ENCODE results near the gene TESK2. TPM values are rescaled to one million over a fixed set of nuclear protein-coding genes. Genes with fewer than 3 reads are reported as not detected.

TESK2 gene
- total and polyA plus RNA-seq, 2 of the 8 experiments (the other 6 are each of a cell fraction or from before 2014, with no cell fraction given) = 10.8 to 12.6 TPM

DNA sequence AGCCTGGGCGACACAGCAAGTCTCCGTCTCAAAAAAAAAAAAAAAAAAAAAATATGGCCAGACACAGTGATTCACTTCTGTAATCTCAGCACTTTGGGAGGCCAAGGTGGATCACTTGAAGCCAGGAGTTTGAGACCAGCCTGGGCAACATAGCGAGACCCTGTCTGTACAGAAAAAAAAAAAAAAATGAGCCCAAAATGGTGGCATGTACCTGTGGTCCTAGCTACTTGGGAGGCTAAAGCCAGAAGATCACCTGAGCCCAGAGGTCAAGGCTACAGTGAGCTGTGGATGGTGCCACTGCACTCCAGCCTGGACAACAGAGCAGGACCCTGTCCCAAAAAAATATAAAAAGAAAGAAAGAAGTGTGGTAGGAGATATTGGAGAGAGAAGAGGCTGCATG, 1.7 kb upstream of the TESK2 start:
- H3K23ac ChIP-seq (ENCODE audit: insufficient read length) = no peak overlapping the region
- CTCF ChIA-PET (ENCODE audit: partially characterized antibody) = interaction anchor here (0.6 to 10.1 kb wide), 40 partner anchors 10 to 700 kb away, joined by 3 to 194 read pairs (median 5); partner anchors contain the start of genes HECTD3, MUTYH, TOE1 and UROD
- no peak overlapping the region for H3K27ac ChIP-seq (ENCODE audit: low read depth, low read length)
- H3K9me3 ChIP-seq (ENCODE audit: insufficient read depth in 2 of 2, low read depth in 1 of 2, low read length in 1 of 2) = peaks cover 0 to 10% of the 10 kb centered on the region in 2 experiments; a peak in 2 of 4 replicates
- no peak overlapping the region for H4K5ac ChIP-seq (ENCODE audit: insufficient read length, low read depth, low read length)
- H3K4ac ChIP-seq (replicated peaks; ENCODE audit: insufficient read length, low read depth, low read length) = no peak overlapping the region
- H3K79me1 ChIP-seq (ENCODE audit: low read depth, low read length) = no peaks in the 10 kb centered on the region; the same call in 1 of the 2 replicates
- H2BK5ac ChIP-seq (ENCODE audit: low read depth, low read length) = no peak overlapping the region
- H3K14ac ChIP-seq (ENCODE audit: insufficient read length) = no peak overlapping the region
- no peak overlapping the region for H3K56ac ChIP-seq (replicated peaks; ENCODE audit: insufficient read length, low read depth, low read length)
- POLR2A ChIA-PET (ENCODE audit: partially characterized antibody) = interaction anchor here (0.7 to 3.8 kb wide), 8 partner anchors 8 to 762 kb away, joined by 3 to 20 read pairs (median 4); partner anchors contain the start of genes CCDC163, HPDL, MMACHC and MUTYH
- H3K4me2 ChIP-seq (ENCODE audit: insufficient read depth in 1 of 2, low read depth in 2 of 2, low read length in 2 of 2) = no peak overlapping the region; a peak in 1 of 4 replicates
- DNase-seq (ENCODE audit: low read depth in 1 of 2, low spot score in 2 of 2) (no peak), FAIRE-seq (no peak)
- H3K23me2 ChIP-seq (ENCODE audit: low read depth, low read length) = peaks cover 11% of the 10 kb centered on the region
- no peaks in the 10 kb centered on the region for H3K27me3 ChIP-seq (replicated peaks in 1 of 4; ENCODE audit: control insufficient read depth in 3 of 4, extremely low read depth in 1 of 4, insufficient read depth in 3 of 4, low read length in 3 of 4)
- no peak overlapping the region for H3K4me3 ChIP-seq (ENCODE audit: extremely low read depth in 1 of 4, insufficient read depth in 2 of 4, low read depth in 3 of 4, low read length in 4 of 4)
- no peak overlapping the region for H2BK20ac ChIP-seq (ENCODE audit: low read length)
- H3K18ac ChIP-seq (ENCODE audit: extremely low read depth, low read length) = no peak overlapping the region
- 100% methylated on average over 2 of the region's 3 CpGs; no CpG with 5 or more reads in 1 of the 2 experiments for WGBS, 2 experiments (ENCODE audit: extremely low coverage in 1 of 2, insufficient coverage in 1 of 2, insufficient read length in 1 of 2, insufficient replicate concordance in 2 of 2, low coverage in 1 of 2, low lambda C conversion rate in 2 of 2, missing lambda C conversion rate in 1 of 2)
- TF ChIP-seq SAP30 (IDR thresholded peaks at IDR 0.05; ENCODE audit: insufficient read depth, insufficient replicate concordance, low read length) (no peak), JUND (IDR thresholded peaks at IDR 0.05; ENCODE audit: low read length) (no peak), CHD2 (IDR thresholded peaks at IDR 0.05; ENCODE audit: low read length) (no peak)
- H4K8ac ChIP-seq (ENCODE audit: extremely low read depth, insufficient read depth, low read length) = no peak overlapping the region
- H3K36me3 ChIP-seq (ENCODE audit: control insufficient read depth in 2 of 4, insufficient read depth in 4 of 4, low read length in 3 of 4) = no peaks in the 10 kb centered on the region
- H2AK5ac ChIP-seq (ENCODE audit: low read depth, low read length) = no peak overlapping the region
- no peak overlapping the region for H2AFZ ChIP-seq (ENCODE audit: low read length)
- no peak overlapping the region for H2BK15ac ChIP-seq (ENCODE audit: low read length)
- no peak overlapping the region for H3K9ac ChIP-seq (replicated peaks in 1 of 4; ENCODE audit: extremely low read depth in 1 of 4, low read depth in 3 of 4, low read length in 3 of 4)
- peaks cover 0 to 8% (median 3%) of the 10 kb centered on the region in 4 experiments; a peak in 6 of 7 replicates for H3K4me1 ChIP-seq (replicated peaks in 1 of 4; ENCODE audit: control insufficient read depth in 3 of 4, insufficient read depth in 4 of 4, low read length in 3 of 4)
- H4K20me1 ChIP-seq (replicated peaks in 1 of 2; ENCODE audit: control insufficient read depth in 1 of 2, insufficient read depth in 2 of 2, low read length in 2 of 2) = no peaks in the 10 kb centered on the region
- H2BK12ac ChIP-seq (ENCODE audit: low read depth, low read length) = no peak overlapping the region
- peaks cover 0 to 13% of the 10 kb centered on the region in 2 experiments; a peak in 1 of 4 replicates for H3K79me2 ChIP-seq (ENCODE audit: control insufficient read depth in 1 of 2, insufficient read depth in 2 of 2, low read length in 2 of 2)
- no peak overlapping the region for H2BK120ac ChIP-seq (replicated peaks; ENCODE audit: low read depth, low read length)
- H4K91ac ChIP-seq (replicated peaks; ENCODE audit: insufficient read length, low read length) = no peak overlapping the region
